ENCODE measurements around the gene ATRN.
"Not testable (repeated sequence)": the region's sequence is repeated elsewhere in the genome, so short reads cannot be mapped to it uniquely, and the experiment has no call there.

ATRN gene

DNA sequence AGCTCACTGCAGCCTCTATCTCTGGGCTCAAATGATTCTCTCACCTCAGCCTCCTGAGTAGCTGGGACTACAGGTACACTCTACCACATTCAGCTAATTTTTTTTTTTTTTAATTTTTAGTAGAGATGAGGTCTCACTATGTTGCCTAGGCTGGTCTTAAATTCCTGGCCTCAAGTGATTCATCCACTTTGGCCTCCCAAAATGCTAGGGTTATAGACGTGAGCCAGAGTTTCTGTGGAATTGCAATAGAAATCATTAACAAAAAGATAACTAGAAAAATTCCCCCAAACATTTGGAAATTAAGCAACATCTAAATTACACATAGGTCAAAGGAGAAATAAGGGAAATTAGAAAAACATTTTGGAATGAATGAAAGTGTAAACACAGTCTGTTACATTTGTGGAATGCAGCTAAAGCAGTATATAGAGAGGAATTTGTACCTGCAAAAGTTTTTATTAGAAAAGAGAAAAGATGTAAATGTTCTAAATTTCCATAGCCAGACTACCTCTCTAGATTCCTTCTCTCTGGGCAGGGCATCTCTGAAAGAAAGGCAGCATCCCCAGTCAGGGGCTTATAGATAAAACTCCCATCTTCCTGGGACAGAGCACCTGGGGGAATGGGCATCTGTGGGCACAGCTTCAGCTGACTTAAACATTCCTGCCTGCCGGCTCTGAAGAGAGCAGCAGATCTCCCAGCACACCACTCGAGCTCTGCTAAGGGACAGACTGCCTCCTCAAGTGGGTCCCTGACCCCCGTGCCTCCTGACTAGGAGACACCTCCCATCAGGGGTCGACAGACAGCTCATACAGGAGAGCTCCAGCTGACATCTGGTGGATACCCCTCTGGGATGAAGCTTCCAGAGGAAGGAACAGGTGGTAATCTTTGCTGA is 51.3 kb downstream of the ATRN start:
- DNase-seq, result no peak

DNA sequence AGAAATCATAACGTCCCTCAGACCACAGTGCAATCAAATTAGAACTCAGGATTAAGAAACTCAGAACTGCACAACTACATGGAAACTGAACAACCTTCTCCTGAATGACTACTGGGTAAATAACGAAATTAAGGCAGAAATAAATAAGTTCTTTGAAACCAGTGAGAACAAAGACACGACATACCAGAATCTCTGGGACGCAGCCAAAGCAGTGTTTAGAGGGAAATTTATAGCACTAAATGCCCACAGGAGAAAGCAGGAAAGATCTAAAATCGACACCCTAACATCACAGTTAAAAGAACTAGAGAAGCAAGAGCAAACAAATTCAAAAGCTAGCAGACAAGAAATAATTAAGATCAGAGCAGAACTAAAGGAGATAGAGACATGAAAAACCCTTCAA is 53.9 kb downstream of the ATRN start:
- not testable (repeated sequence) for DNase-seq

DNA sequence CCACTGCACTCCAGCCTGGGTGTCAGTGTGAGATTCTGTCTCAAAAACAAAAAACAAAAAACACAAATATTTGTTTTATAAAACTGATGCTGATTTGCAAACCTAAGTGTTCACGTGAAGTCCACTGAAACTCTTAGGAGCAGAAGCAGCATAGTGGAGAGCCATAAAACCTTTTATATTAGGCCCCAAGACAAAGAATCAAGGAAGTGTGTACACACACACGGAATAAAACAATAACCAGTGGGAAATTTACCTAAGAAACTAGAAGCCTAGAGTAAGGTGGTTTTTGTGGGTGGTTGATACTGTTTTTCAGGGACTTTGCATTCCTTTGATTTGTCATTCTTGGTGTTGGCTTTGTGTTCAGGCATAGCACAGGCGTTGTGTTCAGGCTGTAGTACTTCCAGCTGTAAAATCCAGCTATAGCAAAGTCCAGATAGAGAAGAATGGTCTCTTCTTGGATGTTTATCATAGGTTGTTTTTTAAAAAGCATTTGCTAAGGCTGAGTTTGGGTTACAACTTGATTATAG is 61.3 kb downstream of the ATRN start:
- DNase-seq, result no peak

DNA sequence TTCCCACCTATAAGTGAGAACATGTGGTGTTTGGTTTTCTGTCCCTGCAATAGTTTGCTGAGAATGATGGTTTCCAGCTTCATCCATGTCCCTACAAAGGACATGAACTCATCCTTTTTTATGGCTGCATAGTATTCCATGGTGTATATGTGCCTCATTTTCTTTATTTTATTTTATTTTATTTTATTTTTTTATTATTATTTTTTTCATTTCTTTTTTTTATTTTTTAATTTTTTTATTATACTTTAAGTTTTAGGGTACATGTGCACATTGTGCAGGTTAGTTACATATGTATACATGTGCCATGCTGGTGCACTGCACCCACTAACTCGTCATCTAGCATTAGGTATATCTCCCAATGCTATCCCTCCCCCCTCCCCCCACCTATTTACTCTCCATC is 66.9 kb downstream of the ATRN start:
- not testable (repeated sequence) for DNase-seq

DNA sequence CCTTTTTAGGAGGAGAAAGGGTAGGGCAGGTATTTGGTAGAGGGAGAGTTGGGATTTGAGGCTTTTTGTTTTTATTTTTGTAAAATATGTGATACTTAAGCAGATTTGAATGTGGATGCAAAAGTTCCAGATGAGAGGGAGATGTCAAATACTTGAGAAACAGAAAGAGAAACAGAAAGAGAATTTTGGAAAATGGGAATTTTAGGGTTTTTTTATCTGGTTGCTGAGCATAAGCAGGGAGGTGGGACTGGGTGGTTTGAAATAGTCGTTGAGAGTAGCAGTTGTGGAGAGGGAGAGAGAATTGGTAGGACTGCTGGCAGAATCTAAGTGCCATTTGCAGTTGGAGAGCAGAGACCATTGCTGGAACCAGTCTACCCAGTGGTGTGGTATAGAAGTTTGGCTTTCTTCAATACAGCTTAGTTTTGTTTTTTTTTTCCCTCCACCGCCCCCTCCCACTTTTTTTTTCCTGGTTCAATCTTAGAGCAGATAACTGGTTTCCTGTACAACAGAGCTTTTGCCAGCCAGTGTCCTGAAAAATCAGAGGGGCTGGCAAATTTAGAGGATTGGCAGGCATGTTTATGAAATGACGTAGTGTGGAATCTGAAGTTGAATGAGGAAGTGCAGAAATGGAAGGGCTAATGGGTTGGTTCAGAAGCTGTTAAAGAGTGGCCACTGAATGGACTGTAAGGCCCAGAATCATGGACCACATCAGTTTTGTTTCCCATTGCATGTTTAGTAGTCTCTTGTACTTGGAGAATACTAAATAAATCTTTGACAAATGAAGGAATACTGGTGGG is 68.7 kb downstream of the ATRN start:
- no peak for DNase-seq

DNA sequence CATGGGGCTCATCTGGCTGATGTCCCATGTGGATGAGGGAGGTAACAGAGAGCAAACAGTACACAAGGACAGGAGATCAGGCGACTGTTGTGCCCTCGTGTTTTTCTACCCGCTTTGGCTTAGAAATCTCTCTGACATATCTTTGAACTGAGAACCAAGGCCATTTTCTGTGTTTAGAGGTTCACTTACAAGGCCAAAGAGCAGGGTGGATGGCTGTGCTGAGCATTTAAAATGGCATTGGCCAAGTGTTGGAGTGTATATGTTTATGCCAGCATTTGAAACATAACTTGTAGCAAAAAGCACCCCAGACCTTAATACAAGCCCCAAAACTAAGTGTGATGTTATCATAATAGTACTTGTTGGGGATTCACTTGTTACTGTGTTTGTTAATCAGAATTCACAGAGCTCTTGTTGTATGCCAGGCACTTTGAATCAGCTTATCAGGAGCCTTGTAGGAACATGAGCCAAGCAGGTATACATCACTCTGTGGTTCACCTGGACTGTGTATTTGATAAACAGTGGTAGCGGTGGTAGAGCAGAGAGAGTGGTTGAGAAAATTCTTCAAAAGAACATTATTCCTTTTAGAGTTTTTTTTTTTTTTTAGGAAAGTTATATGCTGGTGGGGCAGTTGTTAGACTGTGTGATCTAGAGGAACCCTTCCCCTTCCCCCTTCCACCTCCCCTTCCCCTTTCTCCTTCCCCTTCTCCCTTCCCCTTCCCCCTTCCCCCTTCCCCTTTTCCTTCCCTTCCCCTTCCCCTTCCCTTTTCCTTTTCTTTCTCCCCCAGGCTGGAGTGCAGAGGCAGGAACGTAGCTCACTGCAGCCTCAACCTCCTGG is 71.3 kb downstream of the ATRN start:
- DNase-seq, result no peak

DNA sequence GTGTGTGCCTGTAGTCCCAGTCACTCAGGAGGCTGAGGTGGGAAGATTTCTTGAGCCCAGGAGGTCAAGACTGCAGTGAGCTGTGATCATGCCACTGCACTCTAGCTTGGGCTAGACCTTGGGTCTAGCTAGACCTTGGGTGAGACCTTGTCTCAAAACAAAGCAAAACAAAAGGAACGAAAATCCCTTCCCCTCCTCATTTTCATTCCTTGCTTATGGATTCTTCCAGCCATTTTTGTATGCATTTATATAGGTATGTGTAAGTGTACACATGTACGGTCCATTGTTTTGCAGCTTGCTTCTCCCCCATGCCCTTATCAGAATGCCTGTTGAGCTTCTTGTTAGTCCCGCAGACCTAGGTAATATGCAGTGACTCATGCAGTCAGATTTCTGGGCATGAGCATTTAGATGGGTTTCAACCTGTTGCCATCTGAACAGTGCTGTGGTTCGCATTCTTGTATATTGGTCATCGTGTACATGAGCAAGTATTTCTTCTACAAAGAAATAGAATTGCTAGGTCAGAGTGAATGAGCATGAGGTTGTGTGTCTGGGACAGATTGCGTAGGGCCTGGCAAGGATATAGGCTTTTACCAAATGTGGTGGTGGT is 73.2 kb downstream of the ATRN start:
- no peak for DNase-seq

DNA sequence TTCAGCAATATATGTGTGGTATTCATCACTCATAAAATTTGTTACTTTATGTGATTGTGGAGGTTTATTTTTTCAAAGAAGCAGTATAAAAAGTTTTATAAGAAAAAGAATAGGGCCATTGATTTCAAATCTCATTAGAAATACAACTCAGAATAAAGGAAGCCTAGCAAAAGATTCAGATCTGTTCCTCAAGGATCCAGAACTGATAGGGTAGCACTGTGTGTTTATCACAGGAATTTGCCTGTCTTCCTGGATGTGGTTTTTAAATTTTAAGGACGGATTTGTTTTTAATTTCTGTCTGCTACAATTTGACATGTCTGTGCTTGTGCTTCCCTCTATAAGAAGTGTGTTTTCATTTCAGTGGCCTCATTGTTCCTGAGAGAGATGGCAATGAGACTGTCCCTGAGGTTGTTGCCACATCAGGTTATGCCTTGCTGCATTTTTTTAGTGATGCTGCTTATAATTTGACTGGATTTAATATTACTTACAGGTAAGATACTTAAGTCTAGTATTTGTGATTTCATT is 74.6 kb downstream of the ATRN start:
- no peak for DNase-seq

DNA sequence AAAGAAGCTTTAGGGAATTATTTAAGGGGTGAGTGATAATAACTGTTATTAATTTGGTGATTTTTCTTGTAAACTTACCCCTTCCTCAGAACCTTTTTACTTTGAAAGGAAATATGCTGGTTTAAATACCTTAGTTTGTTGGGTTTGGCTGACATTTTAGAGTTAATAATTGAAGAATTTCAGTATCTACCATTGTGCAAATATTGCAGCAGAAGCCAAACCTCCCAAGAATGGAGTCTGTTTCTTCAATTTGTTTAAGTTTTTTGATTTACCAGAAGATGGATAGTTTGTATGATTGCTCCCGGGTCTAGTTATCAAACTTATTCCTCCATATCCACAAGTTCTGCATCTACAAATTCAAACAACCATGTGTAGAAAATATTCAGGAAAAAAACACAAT is 77.1 kb downstream of the ATRN start:
- no peak for DNase-seq

DNA sequence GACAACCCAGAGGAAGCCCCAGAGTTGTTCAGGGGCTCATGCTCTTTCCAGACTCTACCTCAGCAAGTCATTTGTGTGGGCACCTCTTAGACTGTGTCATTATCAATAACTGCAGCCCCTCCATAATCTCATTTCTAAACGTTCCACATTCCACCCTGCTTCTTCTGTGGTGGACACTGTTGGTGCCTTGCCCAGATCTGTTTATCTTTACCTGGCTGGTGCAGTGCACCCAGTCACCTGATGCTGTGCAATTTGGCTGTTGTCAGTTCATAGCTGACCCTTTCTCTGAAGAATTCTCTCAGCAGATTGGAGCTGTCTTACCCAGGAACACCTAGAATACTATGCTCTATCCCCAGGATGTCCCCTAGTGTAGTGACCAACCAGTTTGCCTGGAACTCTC is 80.0 kb downstream of the ATRN start:
- no peak for DNase-seq

DNA sequence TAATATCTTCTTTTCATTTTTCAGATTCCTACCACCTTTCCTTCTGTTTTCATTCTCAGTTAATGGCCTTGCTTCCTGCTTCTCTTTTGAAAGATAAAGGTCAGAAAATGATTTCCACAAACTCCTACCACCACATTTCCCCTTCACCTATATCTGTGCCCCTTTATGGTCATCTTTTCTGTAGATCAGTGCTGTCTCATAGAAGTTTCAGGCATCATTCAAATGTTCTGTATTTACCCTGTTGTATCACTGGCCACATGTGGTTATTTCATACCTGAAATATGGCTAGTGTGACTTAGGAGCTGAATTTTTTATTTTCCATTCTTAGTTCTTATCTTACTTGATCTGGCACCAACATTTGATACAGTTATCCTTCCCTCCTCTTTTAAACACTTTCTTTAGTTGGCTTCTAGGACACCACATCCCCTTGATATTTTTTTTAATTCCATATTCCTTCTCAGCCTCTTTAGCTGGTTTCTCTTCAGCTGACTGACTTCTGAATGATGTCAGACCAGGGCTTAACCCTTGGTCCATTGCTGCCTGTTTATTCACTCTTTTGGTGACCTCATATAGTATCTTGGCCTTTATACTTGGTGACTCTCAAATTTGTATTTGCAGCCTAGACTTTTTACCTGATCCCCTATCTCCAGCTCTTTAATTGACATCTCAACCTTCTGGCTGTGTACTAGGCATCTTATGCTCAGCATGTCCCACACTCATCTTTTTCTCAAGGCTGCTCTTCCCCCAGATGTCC is 81.0 kb downstream of the ATRN start:
- no peak for DNase-seq

DNA sequence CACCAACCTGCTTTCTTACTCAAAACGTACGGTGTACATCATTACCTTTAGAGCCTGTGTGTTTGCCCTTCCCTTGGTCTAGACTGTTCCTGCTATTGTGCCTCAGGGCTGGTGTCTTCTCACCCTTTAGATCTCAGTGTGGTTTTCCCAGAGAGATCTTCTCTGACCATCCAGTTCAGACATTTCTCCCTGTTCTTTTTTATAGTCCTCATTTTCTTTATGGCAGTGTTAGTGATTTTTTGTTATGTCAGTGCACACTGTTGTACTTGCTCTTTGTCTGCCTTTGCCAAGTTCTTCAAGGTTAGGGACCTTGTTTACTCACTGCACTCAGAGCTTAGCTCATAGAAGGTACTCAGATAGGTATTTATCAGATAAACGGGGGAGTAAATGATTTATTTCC is 82.8 kb downstream of the ATRN start:
- DNase-seq, result no peak

DNA sequence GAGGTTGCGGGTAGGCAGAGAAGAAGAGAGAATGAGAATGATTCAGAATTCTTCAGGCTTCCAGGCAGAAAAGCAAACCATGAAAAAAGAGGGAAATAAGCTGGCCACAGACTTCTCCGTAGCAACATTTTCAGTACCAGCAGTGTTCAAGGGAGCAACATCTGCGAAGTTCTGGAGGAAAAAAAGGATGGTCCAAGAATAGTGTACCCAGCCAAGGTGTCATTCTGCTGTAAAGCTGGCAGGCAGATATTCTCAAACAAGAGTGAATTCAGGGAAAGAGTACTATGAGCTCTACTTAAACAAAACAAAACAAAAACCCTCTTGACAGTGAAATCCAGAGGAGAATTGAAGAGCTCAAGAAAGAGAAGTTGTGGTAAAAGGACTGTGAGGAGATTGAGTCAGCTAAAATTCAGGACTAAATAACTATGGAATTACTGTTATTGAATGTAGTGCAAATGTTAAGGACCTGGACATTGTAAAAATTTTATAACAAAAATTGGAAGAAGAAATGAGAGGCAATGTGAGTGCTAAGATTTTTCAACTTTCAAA is 86.5 kb downstream of the ATRN start:
- DNase-seq, result no peak

DNA sequence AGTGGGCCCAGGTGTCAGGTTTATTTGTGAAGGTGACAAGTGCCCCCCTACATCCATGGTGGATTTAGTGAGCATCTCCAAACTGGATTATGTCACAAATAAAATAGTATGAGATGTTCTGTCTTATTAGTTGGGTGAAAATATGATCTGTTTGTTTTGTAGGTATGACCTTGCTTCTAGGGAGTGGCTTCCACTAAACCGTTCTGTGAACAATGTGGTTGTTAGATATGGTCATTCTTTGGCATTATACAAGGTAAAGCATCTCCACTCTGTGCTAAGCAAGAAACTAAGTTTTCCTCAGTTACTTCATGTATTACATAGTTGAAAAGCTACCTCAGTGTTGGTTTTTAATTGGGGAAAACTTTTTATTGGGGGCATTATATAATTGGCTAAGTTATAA is 88.4 kb downstream of the ATRN start:
- no peak for DNase-seq

DNA sequence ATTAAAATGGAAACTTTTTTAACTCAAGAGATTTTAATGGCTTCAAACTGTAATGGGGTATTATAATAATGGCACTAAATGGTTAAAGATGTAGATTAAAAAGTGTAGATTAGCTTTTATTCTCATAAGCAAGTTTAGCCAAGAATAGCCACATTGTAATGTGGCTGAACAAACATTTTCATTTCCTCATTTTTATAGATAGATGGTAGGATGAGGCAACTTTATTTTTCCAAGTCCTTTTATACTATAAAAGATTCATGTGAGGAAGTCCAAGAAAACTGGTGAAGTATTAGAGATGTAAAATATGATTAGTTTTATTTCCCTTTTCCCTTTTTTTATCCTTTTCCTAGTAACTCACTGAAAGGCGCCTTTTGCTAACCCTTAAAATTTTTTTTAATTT is 88.8 kb downstream of the ATRN start:
- no peak for DNase-seq

DNA sequence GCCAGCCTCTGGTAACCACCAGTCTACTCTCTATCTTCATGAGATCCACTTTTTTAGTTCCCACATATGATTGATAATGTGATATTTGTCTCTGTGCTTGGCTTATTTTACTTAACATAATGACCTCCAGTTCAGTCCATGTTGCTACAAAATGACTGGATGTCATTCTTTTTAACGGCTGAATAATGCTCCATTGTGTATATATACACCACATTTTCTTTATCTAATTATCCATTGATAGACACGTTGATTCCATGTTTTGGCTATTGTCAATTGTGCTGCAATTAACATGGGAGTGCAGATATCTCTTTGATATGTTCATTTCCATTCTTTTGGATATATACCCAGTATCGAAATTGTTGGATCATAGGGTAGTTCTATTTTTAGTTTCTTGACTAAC is 89.3 kb downstream of the ATRN start:
- no peak for DNase-seq

DNA sequence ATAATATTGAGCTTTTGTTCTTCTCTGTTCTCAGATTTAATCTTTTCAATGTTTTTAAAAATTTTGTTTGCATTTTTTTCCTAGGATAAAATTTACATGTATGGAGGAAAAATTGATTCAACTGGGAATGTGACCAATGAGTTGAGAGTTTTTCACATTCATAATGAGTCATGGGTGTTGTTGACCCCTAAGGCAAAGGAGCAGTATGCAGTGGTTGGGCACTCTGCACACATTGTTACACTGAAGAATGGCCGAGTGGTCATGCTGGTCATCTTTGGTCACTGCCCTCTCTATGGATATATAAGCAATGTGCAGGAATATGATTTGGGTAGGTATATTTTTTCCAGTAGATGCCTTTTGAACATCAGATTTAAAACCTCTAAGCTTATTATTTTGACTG is 89.8 kb downstream of the ATRN start:
- DNase-seq, result no peak

DNA sequence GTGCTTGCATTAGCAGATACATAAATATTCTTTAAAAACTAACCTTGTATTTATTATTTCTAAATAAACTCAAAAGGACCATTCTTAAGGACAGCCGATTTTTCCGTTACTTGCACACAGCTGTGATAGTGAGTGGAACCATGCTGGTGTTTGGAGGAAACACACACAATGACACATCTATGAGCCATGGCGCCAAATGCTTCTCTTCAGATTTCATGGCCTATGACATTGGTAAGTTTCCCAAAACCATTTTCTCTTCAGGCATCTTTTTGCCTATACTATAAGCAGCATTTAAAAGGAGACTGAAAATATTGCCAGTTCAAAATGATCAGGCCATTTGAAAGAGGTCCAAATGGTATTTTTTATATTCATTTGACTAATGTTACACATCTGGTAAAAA is 92.3 kb downstream of the ATRN start:
- no peak for DNase-seq

DNA sequence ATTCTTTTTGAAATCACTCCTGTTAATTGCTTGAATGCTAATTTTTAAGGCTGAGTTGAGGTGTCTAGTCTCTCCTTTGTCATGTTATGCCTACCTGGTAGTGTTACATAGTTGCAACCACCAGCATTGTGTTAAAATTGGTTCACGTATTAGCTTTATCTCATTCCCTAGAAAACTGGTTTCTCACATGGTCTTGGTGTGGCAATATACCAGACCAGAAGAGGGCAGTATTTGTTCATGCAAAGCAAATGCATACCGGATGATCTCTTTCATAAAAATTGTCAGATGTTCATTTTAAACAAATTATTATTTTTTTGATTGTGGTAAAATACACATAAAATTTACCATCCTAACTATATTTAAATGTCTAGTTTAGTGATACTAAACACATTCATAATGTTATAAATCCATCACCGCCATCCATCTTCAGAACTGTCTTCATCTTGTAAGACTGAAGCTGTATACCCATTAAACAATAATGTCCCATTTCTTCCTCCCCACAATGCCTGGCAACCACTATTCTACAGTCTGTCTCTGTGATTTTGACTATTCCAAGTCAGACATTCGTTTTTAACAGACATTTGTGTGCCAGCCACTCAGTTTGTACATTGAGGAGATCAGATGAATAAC is 92.8 kb downstream of the ATRN start:
- DNase-seq, result peak; percentile 33

DNA sequence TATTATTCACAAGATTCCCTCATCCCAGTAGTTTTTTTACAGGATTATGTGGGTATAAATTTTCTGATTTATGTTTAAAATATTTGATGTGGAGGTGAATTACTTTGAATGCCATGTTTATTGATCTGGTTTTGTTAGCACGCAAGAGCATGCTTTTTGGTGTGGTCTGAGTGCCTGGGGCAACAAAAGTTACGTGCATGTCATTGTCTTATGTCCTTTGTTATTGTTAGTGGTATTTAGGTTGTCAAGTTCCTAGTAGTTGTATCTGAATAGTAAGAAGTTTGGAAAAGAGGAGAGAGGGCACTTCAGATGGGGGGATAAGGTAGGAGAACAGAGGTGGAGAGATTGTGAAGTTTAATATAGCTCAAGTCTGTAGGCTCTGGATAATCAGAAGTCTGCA is 95.0 kb downstream of the ATRN start:
- DNase-seq, result no peak

DNA sequence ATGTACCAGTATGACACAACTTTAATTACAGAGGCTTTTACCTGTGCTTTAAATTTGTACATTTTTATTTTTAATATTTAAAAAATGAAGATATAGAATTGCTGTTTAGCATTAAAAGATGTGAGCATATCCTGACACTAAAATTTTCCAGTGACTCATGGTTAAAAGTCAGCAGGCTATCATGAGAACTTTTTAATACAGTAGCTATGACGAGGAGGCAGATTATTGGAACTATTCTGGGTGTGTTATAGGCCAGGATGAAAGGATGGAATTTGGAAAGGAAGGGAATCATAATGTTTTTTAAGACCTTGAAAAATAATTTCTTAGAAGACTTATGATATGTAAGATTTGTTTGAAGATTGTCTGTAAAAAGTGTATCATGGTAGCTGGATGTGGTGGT is 101.3 kb downstream of the ATRN start:
- DNase-seq, result no peak
